Spleen (tissue), 7 donors: ENCODE results near the gene ATP8A2.

Experiments
- CTCF ChIP-seq, 11 experiments: fragments of 200-600 bp in 7 of 11; fragments of 450-650 bp in 4 of 11; sonication (generic) in 4 of 11; IDR thresholded peaks in 8 of 11; conservative IDR thresholded peaks in 3 of 11; 1 replicate in 7 of 11; 2 replicates in 4 of 11; pipeline versions ENCODE4 v1.4.0 to v1.8.0; 2016 to 2021; ENCODE audit warnings: antibody characterized with exemption in 11 of 11, inconsistent platforms in 4 of 11, mild to moderate bottlenecking in 1 of 11
- POLR2A ChIP-seq, 3 donors: fragments of 450-650 bp; IDR thresholded peaks; one replicate each; pipeline ENCODE4 v1.5.1; 2017; ENCODE audit warnings: antibody characterized with exemption in 3 of 3, mild to moderate bottlenecking in 1 of 3
- donor health status: DM: no; HTN: no; CAD: no; lungs with moderate emphysema.
- donor health status: DM: no; HTN: no; CAD: no.
- donor health status: DM: no; HTN: no; CAD: no.

GRCh38 chr13:25440061-25440460 is 68.3 kb downstream of the ATP8A2 start:
- no peak for TF ChIP-seq POLR2A (IDR thresholded peaks at IDR 0.05)
- no peak for TF ChIP-seq CTCF (IDR thresholded peaks at IDR 0.05 in 8 of 11, conservative IDR thresholded peaks at IDR 0.05 in 3 of 11)
